Mucosa of descending colon (tissue), 3 donors: ENCODE data around the gene ZNHIT3. TPM values are rescaled to one million over a fixed set of nuclear protein-coding genes. Genes with fewer than 3 reads are reported as not detected.

Experiments used
- ATAC-seq: fragments of 200-7000 bp; cut with Tn5 transposase; one replicate; pipeline ENCODE4 v1.9.1; 2020; ENCODE audit warnings: mild to moderate bottlenecking, moderate library complexity
- DNase-seq, 3 donors: peaks; one replicate each; pipeline ENCODE4 v3.0.0-alpha.2; 2020
- H3K36me3 ChIP-seq: fragments of 200-600 bp; one replicate; pipeline ENCODE4 v1.8.0; 2021; ENCODE audit warnings: low read depth, mild to moderate bottlenecking
- H3K4me1 ChIP-seq: fragments of 200-600 bp; one replicate; pipeline ENCODE4 v1.8.0; 2021; ENCODE audit warnings: low read depth, mild to moderate bottlenecking
- H3K4me3 ChIP-seq: fragments of 200-600 bp; one replicate; pipeline ENCODE4 v1.8.0; 2021; ENCODE audit warnings: mild to moderate bottlenecking
- H3K9me3 ChIP-seq: fragments of 200-600 bp; one replicate; pipeline ENCODE4 v1.8.0; 2021; ENCODE audit warnings: mild to moderate bottlenecking
- CTCF ChIP-seq: fragments of 200-600 bp; IDR thresholded peaks from one replicate; pipeline ENCODE4 v1.8.0; 2022; ENCODE audit warnings: antibody characterized with exemption, mild to moderate bottlenecking
- intact Hi-C, 2 donors: fragments of 100-400 bp; cut with DNase I in 1 of 2; cut with micrococcal nuclease in 1 of 2; formaldehyde crosslinking; loops; one replicate each; pipeline versions ENCODE4 v1.11.0 to v1.11.1; 2022; cut with DNase I, micrococcal nuclease
- total RNA-seq, 3 donors: library from RNA; stranded (reverse); fragmentation: NEBNext Ultra II Directional in 2 of 3; extraction: Animal tissue kit (Norgen Biotek cat#: 25700) in 2 of 3; gene quantifications; one replicate each; pipeline versions ENCODE4 v1.2.1 to v1.2.4, GENCODE V29; 2021 to 2023
- donor health status: DM: no; HTN: no; CAD: no; lungs with moderate emphysema.
- donor health status: DM: no; HTN: no; CAD: no.
- donor health status: DM: no; HTN: yes; CAD: no.

ZNHIT3 gene
- total RNA-seq, 3 donors from 2014 or later = 19.8 to 28.0 (median 21.2) TPM

GRCh38 chr17:36494674-36495073, 8.2 kb downstream of the ZNHIT3 start:
- Histone ChIP-seq H3K36me3 (peaks cover 25% of the 10 kb centered on the region), H3K4me3 (no peak overlapping the region), H3K4me1 (no peaks in the 10 kb centered on the region), H3K9me3 (no peaks in the 10 kb centered on the region)
- ATAC-seq (no peak), DNase-seq (no peak)
- intact Hi-C loops = no loop called here
- TF ChIP-seq CTCF = no peak

GRCh38 chr17:36495076-36495578, 8.6 kb downstream of the ZNHIT3 start:
- TF ChIP-seq CTCF = no peak
- Histone ChIP-seq H3K4me1 (no peaks in the 10 kb centered on the region), H3K4me3 (no peak overlapping the region), H3K9me3 (no peaks in the 10 kb centered on the region), H3K36me3 (peaks cover 25% of the 10 kb centered on the region)
- ATAC-seq = no peak
- intact Hi-C loops = no loop called here
- no peak for DNase-seq

- H3K9me3 ChIP-seq = no peaks in the 10 kb centered on the region
- no peak overlapping the region for H3K4me3 ChIP-seq
- intact Hi-C loops = no loop called here
- DNase-seq = no peak
- peaks cover 25% of the 10 kb centered on the region for H3K36me3 ChIP-seq
- no peak for TF ChIP-seq CTCF
- no peaks in the 10 kb centered on the region for H3K4me1 ChIP-seq
- no peak for ATAC-seq
These were observed 9.7 kb downstream of the ZNHIT3 start for GRCh38 chr17:36496018-36496789.

GRCh38 chr17:36498155-36498554, 11.7 kb downstream of the ZNHIT3 start:
- ATAC-seq = no peak
- intact Hi-C loops = no loop called here
- no peaks in the 10 kb centered on the region for H3K9me3 ChIP-seq
- TF ChIP-seq CTCF = no peak
- no peaks in the 10 kb centered on the region for H3K4me1 ChIP-seq
- no peak overlapping the region for H3K4me3 ChIP-seq
- H3K36me3 ChIP-seq = peaks cover 23% of the 10 kb centered on the region
- DNase-seq = no peak

GRCh38 chr17:36498560-36499300, 12.2 kb downstream of the ZNHIT3 start:
- H3K36me3 ChIP-seq = peaks cover 18% of the 10 kb centered on the region
- no peak for TF ChIP-seq CTCF
- no peaks in the 10 kb centered on the region for H3K9me3 ChIP-seq
- no peaks in the 10 kb centered on the region for H3K4me1 ChIP-seq
- no peak overlapping the region for H3K4me3 ChIP-seq
- ATAC-seq (no peak), DNase-seq (no peak)
- intact Hi-C loops = no loop called here
